GM21737 (cell line): ENCODE data around the gene RC3H1.
A peak's percentile ranks its signal among the peaks of the same experiment; 100 is the strongest.
"Not testable (repeated sequence)": the region's sequence is repeated elsewhere in the genome, so short reads cannot be mapped to it uniquely, and the experiment has no call there.

Experiments used
- ATAC-seq: cut with Tn5 transposase; IDR thresholded peaks from one replicate; pipeline ENCODE4 v1.9.1; 2021; ENCODE audit warnings: mild to moderate bottlenecking, moderate library complexity; ENCODE audit not compliant: unreplicated experiment

Gene RC3H1

DNA sequence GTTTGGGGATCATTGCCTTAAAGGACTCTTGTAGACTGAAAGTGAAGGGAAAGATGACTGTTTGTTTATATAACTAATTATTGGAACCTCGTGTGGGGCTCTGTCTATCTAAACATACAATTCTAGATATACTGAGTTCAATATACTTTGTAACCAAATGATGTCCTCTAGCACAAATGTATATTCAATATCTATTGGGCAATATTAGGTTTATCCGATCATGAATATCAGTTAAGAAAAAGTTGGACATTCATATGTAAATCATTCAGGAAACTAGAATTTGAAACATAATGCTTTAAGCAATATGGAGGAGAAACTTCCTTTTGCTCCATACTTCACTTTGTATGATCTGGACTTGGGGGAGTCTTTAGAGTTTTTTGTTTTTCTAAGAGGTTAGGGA is 8.9 kb upstream of the RC3H1 start:
- ATAC-seq: no peak

DNA sequence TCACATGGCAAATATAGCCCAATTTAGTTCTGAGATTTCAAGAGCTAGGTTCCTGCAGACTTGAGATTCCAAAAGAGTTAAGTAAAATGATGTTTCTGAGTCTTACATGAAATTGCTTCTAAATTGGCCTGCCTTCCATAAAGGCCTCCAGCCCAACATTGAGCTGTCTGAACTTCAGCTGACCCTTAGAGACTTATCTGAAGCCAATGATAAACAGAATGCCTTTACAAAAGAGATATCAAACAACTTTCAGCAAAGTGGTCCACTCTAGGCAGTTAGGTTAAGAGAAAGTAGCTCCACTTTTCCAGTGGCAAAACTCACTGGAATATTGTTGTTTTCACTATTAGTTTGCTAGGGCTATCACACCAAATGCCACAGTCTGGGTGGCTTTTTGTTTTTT is 6.3 kb upstream of the RC3H1 start:
- ATAC-seq: no peak

DNA sequence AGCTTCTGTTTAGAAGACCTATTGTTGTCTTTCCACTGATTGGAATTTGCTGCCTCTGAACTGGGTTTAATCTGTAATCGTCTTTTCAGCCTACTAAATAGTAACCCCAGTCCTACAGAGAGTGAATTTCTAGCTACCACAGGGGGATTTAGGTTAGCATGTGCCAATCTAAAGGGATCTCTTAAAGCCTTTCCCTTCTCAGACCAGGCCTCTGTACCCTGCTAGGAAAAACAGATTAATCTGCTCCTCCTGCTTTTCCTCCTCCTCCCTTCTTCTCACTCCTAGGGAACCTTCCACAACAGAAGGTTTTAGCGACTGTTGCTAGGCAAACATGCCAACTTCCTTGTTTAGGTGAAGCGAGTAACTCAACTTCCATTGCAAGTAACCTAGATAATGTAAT is 1.3 kb upstream of the RC3H1 start:
- ATAC-seq: no peak

DNA sequence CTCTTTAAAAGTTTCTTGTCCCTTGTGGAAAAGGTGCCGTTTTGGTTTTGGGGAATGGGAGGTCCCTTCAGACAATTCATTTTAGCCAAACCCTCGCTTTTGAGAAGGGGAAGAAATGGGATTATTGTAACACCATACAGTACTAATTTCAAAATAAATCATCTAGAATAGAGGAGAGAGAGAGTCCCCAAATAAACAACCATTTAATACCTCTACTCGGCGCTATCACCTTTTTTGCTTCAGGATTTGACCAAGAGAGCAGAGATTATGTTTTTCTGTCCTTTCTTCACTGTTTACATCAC is 770 bp upstream of the RC3H1 start:
- no peak for ATAC-seq

DNA sequence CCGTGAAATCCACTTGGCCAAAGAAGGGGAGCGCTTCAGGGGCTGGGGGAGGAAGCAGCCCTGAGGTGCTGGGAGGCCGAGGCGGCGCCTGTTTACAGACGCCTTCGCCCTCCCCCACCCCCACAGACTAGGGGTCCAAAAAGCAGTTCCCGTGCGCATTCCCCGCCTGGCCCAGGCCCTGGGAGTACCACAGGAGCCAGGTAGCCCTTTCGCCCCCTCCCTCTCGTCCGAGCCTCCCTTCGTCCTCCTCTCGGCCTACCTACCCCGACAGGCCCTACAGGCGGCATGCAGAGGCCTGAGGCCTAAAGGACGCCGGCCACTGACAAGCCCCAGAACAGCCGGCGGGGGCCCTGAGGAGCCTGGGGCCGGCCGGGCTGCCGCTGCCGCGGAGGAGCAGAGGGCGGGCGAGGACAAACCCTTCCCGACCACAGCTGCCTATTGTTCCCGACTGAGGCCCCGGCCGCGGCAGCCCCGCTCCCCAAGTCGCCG is 522 bp downstream of the RC3H1 start:
- peak; percentile 38 for ATAC-seq

DNA sequence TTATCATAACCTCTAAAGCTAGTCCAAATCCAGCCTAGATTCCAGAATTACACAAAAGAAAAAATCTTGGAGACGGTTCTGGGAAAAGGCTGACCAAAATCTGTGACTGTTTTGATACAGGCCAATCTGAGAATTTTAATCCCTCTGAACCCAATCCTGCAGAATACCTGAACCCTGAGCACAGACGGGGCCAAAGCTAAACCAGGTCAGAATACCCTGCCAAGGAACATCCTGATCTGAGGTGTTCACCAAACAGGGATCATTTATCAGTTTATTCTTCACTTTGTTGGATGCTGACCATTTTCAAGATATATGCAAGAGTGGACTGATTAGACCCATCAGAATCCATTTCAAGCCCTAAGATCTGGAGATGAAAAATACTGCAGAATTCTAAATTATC is 3.6 kb downstream of the RC3H1 start:
- ATAC-seq: no peak

DNA sequence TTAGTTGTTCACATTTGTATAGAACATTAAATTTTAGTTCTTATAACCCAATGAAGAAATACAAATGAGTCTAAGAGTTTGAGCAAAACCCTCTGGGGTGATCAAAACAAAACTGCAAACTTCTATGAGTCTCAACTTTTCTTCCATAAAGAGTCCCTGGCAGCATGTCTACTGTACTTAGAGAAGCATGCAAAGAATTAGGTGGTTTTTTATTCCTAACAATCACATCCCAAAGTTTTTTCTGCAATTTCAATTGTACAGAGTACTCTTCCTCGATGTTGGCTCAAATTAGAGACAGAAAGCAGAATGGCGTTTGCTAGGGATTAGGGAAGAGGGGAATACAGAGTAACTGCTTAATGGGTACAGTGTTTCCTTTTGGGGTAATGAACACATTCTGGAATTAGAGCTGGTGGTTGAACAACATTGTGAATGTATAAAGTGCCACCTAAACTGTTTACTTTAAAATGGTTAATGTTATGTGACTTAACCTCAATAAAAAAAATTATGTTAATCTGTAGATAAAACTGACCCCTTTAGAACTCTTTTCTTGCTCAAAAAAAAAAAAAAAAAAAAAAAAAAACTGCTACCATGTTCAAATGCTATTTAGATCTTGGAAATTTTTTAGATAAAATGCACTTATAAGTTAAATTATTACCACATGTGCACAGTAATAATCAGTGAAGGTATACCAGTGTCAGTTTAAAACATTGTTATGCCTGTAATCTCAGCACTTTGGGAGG is 4.8 kb downstream of the RC3H1 start:
- ATAC-seq: no peak

DNA sequence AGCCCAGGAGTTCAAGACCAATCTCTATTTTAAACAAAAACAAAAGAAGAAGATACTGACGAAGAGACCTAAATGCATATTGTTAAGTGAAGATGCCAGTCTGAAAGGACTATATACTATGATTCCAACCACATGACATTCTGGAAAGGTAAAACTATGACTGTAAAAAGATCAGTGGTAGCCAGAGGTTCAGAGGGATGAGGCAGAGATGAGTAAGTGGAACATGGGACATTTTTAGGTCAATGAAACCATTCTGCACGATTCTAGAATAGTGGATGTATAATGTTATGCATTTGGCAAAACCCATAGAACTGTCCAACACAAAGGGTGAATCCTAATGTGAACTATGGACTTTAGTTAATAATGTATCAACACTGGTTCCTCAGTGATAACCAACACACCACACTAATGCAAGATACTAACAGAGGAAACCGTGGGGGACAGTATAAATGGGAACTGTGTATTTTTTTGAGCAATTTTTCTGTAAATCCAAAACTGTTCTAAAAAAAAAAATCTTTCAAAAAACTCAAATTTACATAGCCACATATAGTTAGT is 8.2 kb downstream of the RC3H1 start:
- ATAC-seq: no peak

DNA sequence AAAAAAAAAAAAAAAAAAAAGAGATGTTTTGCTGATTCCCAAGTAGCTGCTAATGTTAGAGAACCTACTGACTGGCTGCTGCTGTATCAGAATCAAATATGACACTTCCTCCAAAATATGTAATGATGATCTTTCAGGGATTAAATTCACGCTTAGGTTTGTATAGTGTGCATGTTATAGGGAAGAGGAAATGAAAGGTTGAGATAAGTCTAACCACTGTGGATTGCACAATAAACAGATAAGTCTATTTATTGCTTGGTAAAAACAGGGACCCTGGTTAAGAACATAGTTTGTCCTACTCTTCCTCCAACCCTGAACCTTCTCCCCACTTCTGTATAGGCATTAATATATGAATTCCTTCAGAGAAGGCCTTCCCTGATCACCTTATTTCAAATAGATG is 13.2 kb downstream of the RC3H1 start:
- no peak for ATAC-seq

DNA sequence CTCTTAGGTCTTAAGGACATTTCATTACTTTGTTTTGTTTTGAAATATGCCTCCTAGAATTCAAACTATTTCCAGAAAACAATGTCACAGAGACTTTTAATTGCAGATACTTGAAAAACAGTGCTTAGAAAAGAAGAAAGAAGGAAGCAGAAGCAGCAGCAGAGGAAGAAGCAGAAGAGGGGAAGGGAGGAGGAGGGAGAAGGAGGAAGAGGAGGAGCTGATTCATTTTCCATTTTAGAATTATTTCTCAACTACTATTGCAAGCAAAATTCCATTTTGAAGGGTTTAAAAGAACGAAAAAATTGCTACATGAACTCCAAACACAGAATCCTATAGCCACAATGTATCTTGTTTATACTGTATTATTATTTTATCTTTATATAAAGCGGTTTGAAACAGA is 13.9 kb downstream of the RC3H1 start:
- no peak for ATAC-seq

DNA sequence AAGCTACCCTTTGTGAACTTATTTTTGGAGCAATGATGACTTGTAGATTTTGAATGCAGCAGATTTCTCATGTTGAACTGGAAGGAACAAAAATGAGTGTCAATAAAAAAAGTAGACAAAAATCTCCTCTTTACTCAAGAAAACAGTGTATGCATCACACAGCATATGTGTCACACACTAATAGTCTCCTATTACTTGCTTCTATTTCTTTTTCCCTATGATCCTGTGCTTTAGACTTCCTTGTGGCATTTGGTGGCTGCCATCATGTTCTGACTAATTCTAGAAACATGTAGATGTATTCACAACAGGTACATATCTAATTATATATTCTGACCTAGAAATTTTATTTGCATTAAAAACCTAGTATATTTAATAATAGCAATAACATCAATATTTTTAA is 14.3 kb downstream of the RC3H1 start:
- no peak for ATAC-seq

DNA sequence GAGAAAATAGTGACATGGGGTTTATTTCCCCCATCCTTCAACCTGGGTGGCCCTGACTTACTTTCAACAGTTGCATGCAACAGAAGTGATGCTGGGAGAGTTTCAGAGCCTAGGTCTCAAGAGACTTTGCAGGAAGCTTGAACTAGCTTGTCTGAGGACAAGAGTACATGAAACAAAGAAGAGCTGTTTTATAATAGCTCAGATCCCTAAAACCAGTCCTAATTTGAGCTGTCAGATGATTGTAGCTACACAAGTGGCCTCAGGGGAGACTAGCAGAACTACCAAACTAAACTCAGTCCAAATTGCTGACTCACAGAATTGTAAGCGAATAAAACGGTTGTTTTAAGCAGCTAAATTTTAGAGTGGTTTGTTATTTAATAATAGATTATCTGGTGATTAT is 17.1 kb downstream of the RC3H1 start:
- ATAC-seq: peak; percentile 99

DNA sequence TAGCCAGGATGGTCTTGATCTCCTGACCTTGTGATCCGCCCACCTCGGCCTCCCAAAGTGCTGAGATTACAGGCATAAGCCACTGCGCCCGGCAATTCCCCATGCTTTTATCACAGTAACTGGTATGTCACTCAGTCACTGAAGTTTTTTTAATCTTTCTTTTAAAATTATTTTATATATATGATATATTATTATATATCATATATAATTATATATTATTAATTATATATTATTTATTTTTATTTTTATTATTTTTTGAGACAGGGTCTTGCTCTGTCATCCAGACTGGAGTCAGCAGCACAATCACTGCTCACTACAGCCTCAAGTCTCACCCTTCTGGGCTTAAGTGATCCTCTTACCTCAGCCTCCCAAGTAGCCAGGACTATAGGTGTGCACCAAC is 18.3 kb downstream of the RC3H1 start:
- no peak for ATAC-seq

DNA sequence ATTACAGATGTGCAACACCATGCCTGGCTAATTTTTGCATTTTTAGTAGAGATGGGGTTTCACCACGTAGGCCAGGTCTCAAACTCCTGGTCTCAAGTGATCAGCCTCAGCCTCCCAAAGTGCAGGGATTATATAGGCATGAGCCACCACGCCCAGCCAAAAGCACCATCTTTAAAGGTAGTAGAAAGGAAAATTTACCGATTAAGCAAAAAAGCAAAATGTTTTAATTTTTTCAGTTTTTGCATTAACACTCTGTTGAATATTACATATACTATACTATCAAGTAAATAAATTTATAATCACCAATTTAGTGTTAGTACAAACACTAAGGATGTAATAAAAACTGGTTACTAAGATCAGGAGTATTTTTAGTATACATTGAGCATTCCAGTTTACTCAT is 20.6 kb downstream of the RC3H1 start:
- ATAC-seq: no peak

DNA sequence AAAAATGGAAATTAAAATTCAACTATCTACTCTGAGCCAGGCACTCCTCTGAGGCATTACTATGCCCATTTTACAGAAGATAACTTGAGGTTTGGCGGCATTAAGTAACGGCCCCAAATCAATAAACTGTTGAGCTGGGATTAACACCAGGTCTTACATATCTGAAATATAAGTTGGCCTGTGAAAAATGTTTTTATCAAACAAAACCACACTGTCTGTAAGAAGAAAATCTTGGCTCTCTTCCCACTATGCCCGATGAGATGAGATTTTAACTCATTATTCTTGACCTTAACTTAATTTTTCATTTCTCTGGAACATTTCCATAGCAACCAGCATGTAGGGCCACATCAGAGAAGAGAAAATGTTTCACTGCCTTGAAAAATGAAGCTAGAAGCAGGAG is 21.8 kb downstream of the RC3H1 start:
- no peak for ATAC-seq

DNA sequence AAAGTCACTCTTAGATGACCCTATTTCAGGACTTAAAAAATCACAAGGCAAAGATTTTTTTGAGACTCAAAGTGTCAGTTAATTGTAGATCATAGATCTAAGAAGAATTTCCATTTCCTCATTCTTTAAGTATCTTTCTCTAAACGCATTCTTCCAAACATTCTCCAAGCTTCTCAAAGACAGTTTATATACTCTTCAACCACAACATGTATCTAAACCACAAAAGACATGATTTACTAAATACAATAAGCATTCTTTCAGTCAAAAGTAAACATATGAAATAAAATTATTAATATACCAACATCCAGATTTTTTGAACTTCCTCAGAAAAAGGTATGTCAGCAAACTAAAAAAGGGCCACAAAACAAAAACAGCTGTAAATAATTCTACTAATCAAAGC is 24.4 kb downstream of the RC3H1 start:
- no peak for ATAC-seq

DNA sequence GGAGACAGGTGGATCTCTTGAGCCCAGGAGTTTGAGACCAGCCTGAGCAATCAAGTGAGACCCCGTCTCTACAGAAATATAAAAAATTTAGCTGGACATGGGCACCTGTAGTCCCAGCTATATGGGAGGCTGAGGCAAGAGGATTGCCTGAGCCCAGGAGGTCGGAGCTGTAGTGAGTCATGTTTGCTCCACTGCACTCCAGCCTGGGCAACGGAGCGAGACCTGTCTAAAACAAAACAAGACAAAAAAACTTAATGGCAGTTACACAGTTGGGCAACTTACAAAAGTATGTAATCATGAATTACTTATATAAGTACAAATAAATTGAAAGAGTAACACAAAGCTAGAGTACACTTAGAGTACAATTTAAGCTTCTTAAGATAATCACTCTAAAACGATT is 25.2 kb downstream of the RC3H1 start:
- no peak for ATAC-seq

DNA sequence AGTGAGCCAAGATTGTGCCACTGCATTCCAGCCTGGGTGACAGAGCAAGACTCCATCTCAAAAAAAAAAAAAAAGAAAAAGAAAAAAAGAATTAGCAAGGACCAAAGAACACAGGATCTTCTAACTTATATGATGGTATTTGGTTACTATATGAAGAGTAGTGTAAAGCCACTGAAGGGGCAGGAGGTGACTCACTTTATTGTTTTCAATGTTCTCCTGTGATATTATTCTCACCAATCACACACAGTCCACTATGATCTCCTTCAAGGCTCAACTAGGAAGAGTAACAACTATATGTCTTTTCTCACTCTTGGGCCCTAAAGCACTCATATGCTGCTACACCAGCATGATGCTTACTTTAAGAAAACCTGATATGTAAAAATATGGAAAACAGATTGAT is 26.7 kb downstream of the RC3H1 start:
- ATAC-seq: no peak

DNA sequence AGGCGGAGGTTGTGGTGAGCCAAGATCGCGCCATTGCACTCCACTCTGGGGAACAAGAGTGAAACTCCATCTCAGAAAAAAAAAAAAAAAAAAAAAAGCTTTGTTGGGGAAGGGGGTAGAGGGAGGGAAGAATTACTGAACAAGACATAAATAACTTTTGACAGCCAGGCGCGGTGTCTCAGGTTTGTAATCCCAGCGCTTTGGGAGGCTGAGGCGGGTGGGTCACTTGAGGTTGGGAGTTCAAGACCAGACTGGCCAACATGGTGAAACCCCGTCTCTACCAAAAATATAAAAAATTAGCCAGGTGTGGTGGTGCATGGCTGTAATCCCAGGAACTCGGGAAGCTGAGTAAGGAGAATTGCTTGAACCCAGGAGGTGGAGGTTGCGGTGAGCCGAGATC is 28.2 kb downstream of the RC3H1 start:
- not testable (repeated sequence) for ATAC-seq

DNA sequence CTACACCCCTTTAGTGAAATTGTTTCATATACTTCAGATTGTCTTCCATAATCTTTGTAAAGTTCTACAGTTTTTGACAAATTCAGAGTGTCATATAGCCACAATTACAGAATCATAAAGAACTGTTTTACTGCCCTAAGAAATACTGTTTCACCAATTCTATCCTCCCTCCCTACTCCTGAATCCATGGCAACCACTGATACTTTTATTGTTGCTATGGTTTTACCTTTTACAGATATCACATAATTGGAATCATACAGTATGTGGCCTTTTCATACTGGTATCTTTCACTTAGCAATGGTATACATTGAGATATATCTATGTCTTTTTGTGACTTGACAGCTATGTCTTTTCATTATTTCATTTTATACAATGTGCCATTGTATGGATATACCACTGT is 34.1 kb downstream of the RC3H1 start:
- no peak for ATAC-seq

DNA sequence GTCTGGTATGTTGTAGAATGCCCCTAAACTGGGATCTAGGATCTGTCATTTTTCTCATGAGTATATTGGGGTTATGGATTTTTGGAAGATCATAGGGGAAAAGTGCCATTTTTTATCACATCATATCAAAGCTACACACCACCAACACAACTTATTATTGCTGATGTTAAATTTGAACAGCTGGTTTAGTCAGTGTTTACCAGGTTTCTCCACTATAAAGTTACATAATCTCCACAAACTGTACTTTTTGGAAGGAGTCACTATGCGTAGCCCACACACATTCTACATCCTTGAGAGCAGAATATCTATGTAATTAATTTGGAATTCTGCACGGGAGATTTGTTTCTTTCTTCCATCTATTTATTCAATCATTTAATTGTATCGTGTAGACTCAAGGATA is 35.2 kb downstream of the RC3H1 start:
- ATAC-seq: no peak

DNA sequence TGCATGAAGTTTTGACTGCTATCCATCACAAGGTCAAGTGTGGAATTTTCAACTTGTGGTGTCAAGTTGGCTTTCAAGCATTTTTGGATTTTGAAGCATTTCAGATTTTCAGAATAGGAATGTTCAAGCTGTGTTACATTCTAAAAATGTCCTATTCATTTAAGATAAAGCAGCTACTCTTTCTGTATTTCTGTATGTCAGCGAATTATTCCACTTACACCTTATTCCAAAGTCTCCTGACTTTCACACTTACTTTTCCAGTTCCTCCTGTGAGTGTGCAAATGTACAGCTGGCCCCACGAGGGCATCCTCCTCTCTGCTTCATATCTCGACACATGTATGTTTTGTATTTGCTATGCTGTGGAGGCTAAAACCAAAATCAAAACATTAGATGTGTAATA is 51.9 kb downstream of the RC3H1 start:
- no peak for ATAC-seq

DNA sequence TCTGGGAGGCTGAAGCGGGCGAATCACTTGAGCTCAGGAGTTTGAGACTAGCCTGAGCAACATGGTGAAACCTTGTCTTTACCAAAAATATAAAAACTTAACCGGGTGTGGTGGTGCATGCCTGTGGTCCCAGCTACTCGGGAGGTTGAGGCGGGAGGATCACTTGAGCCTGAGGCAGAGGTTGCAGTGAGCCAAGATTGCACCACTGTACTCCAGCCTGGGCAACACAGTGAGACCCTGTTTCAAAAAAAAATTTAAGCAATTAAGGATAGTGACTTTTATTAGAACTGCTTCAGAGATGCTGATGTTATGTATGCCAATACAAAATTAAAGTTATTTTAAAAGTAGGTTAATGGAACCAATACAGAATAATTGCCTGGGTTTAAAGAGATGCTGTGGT is 56.3 kb downstream of the RC3H1 start:
- ATAC-seq: not testable (repeated sequence)
